GM19351 (cell line): ENCODE measurements around the gene FGFBP1.
"Not testable (repeated sequence)": the region's sequence is repeated elsewhere in the genome, so short reads cannot be mapped to it uniquely, and the experiment has no call there.

Experiments used
- ATAC-seq: cut with Tn5 transposase; IDR thresholded peaks from one replicate; pipeline ENCODE4 v1.9.1; 2021; ENCODE audit warnings: mild to moderate bottlenecking, moderate library complexity; ENCODE audit not compliant: unreplicated experiment

Gene FGFBP1

GRCh38 chr4:15947684-15948083 is 9.1 kb upstream of the FGFBP1 start:
- no peak for ATAC-seq

- ATAC-seq: no peak
Measured at GRCh38 chr4:15945516-15945915, 7.0 kb upstream of the FGFBP1 start.

GRCh38 chr4:15944895-15945294 is 6.4 kb upstream of the FGFBP1 start:
- no peak for ATAC-seq

GRCh38 chr4:15942283-15942682 is 3.7 kb upstream of the FGFBP1 start:
- no peak for ATAC-seq

GRCh38 chr4:15938182-15938581 is 358 bp downstream of the FGFBP1 start:
- ATAC-seq: no peak

GRCh38 chr4:15936495-15936894 is 2.0 kb downstream of the FGFBP1 start:
- ATAC-seq: no peak

- no peak for ATAC-seq
Measured at GRCh38 chr4:15935504-15936402, 2.8 kb downstream of the FGFBP1 start.

- no peak for ATAC-seq
Measured at GRCh38 chr4:15934259-15934658, 4.3 kb downstream of the FGFBP1 start.

GRCh38 chr4:15931451-15932210 is 6.9 kb downstream of the FGFBP1 start:
- ATAC-seq: no peak

- ATAC-seq: peak; percentile 57
Measured at GRCh38 chr4:15930314-15930713, 8.2 kb downstream of the FGFBP1 start.

- ATAC-seq: no peak
Measured at GRCh38 chr4:15929540-15929939, 9.0 kb downstream of the FGFBP1 start.

GRCh38 chr4:15928883-15929282 is 9.7 kb downstream of the FGFBP1 start:
- ATAC-seq: no peak

- no peak for ATAC-seq
Measured at GRCh38 chr4:15926486-15926885, 12.1 kb downstream of the FGFBP1 start.

- no peak for ATAC-seq
Measured at GRCh38 chr4:15925830-15926229, 12.7 kb downstream of the FGFBP1 start.

- no peak for ATAC-seq
Measured at GRCh38 chr4:15921592-15921932, 17.0 kb downstream of the FGFBP1 start.

- ATAC-seq: no peak
Measured at GRCh38 chr4:15920723-15921591, 17.6 kb downstream of the FGFBP1 start.

GRCh38 chr4:15918484-15919129 is 19.9 kb downstream of the FGFBP1 start:
- no peak for ATAC-seq

GRCh38 chr4:15917297-15917696 is 21.2 kb downstream of the FGFBP1 start:
- ATAC-seq: no peak

- ATAC-seq: not testable (repeated sequence)
Measured at GRCh38 chr4:15916358-15916757, 22.2 kb downstream of the FGFBP1 start.

- ATAC-seq: no peak
Measured at GRCh38 chr4:15914736-15915135, 23.8 kb downstream of the FGFBP1 start.

GRCh38 chr4:15914291-15914690 is 24.2 kb downstream of the FGFBP1 start:
- ATAC-seq: no peak
